Lower leg skin (tissue), 4 donors: ENCODE results near the gene CYREN. TPM values are rescaled to one million over a fixed set of nuclear protein-coding genes. Genes with fewer than 3 reads are reported as not detected.
"Not testable (repeated sequence)": the region's sequence is repeated elsewhere in the genome, so short reads cannot be mapped to it uniquely, and the experiment has no call there.

Experiments used
- DNase-seq, 2 donors: peaks; one replicate each; pipeline ENCODE4 v3.0.0-alpha.2; 2019; ENCODE audit warnings: low spot score in 2 of 2
- H3K4me3 ChIP-seq: fragments of 200-600 bp; sonication (generic); 2 replicates; pipeline ENCODE4 v1.5.1; 2017; ENCODE audit warnings: mild to moderate bottlenecking, low read depth; ENCODE audit not compliant: poor library complexity, severe bottlenecking
- CTCF ChIP-seq, 3 donors: fragments of 450-650 bp; IDR thresholded peaks; one replicate each; pipeline ENCODE4 v1.5.1; 2016; ENCODE audit warnings: antibody characterized with exemption in 3 of 3, mild to moderate bottlenecking in 3 of 3, moderate library complexity in 2 of 3
- POLR2A ChIP-seq, 2 donors: fragments of 450-650 bp; IDR thresholded peaks; one replicate each; pipeline ENCODE4 v1.6.1; 2016 to 2017; ENCODE audit warnings: antibody characterized with exemption in 2 of 2, mild to moderate bottlenecking in 1 of 2, moderate library complexity in 1 of 2
- WGBS, 2 donors: methylation state at CpG; one replicate each; pipeline ENCODE4 v1.1.5; 2018; 5-methylcytosine and 5-hydroxymethylcytosine counted together
- intact Hi-C: fragments of 100-400 bp; cut with DNase I; formaldehyde crosslinking; loops from one replicate; pipeline ENCODE4 v1.15.0; 2023; ENCODE audit warnings: low total_unique reads
- total RNA-seq, 4 donors: library from RNA; depleted of rRNA; stranded (reverse); fragments of >200 nt; gene quantifications; one replicate each; pipeline ENCODE4 v1.1.0, GENCODE V29; 2016

Gene CYREN
- 10 to 100 TPM; 26.1 to 42.2 (median 30.5) TPM for total RNA-seq

- WGBS, 2 donors, result 0 to 1% methylated on average over 21 to 44 of the region's 77 CpGs
- TF ChIP-seq CTCF (IDR thresholded peaks at IDR 0.05) (peak in 1 of 3 donors; percentile 14), POLR2A (IDR thresholded peaks at IDR 0.05) (no peak)
- peak; percentile 87 to 98 for DNase-seq
- intact Hi-C loops, result no loop called here
- H3K4me3 ChIP-seq, result peak within 1 kb of the TSS; percentile 90
Measured at GRCh38 chr7:135170274-135170997, at the start of gene CYREN. Gene CYREN, minus strand, starts transcription at chr7:135170707. Its CDS starts 1,785 bp downstream, at chr7:135168922.

- WGBS, 2 donors, result 95 to 96% methylated on average over 5 of the region's 5 CpGs
- TF ChIP-seq CTCF (IDR thresholded peaks at IDR 0.05) (no peak), POLR2A (IDR thresholded peaks at IDR 0.05) (no peak)
- intact Hi-C loops, result no loop called here
- no peak for DNase-seq
- H3K4me3 ChIP-seq, result no peak overlapping the region
Measured at GRCh38 chr7:135217645-135218509, 47.4 kb upstream of the CYREN start.

GRCh38 chr7:135215698-135216097 is 45.2 kb upstream of the CYREN start:
- H3K4me3 ChIP-seq, result no peak overlapping the region
- WGBS, 2 donors, result 70 to 81% methylated on average over 3 of the region's 3 CpGs
- no peak for TF ChIP-seq POLR2A (IDR thresholded peaks at IDR 0.05)
- TF ChIP-seq CTCF (IDR thresholded peaks at IDR 0.05), result no peak
- intact Hi-C loops, result no loop called here
- DNase-seq, result no peak

- H3K4me3 ChIP-seq, result no peak overlapping the region
- intact Hi-C loops, result no loop called here
- DNase-seq, result no peak
- 90 to 96% methylated on average over 4 of the region's 4 CpGs for WGBS, 2 donors
- no peak for TF ChIP-seq CTCF (IDR thresholded peaks at IDR 0.05)
- no peak for TF ChIP-seq POLR2A (IDR thresholded peaks at IDR 0.05)
Measured at GRCh38 chr7:135215180-135215579, 44.7 kb upstream of the CYREN start.

- no peak for TF ChIP-seq CTCF (IDR thresholded peaks at IDR 0.05)
- WGBS, 2 donors, result 44 to 48% methylated on average over 2 of the region's 2 CpGs
- H3K4me3 ChIP-seq, result no peak overlapping the region
- DNase-seq, result no peak
- intact Hi-C loops, result no loop called here
Measured at GRCh38 chr7:135213831-135214230, 43.3 kb upstream of the CYREN start.

GRCh38 chr7:135211946-135212685 is 41.6 kb upstream of the CYREN start:
- intact Hi-C loops, result not testable (repeated sequence)
- peak in 1 of 2 donors; percentile 43 for DNase-seq
- WGBS, 2 donors, result 46 to 47% methylated on average over 30 of the region's 30 CpGs
- peak overlapping the region; percentile 53 for H3K4me3 ChIP-seq
